Stimulated activated CD4-positive, alpha-beta T cell treated with anti-CD3 and anti-CD28 coated beads, TNF-alpha, amount 100 ng/mL, for 1 hour (primary cell): Measurements from ENCODE around the gene SH3D19.
"Not testable (repeated sequence)": the region's sequence is repeated elsewhere in the genome, so short reads cannot be mapped to it uniquely, and the experiment has no call there.

Source experiments
- DNase-seq, 3 donors: peaks; one replicate each; pipeline ENCODE4 v3.0.0-alpha.2; 2020; ENCODE audit warnings: low read depth in 3 of 3, low spot score in 1 of 3

The SH3D19 gene

GRCh38 chr4:151163855-151164254 lies 161.6 kb downstream of the SH3D19 start:
- DNase-seq = no peak

- DNase-seq = no peak
Observed at GRCh38 chr4:151158979-151159378, 166.4 kb downstream of the SH3D19 start.

DNA sequence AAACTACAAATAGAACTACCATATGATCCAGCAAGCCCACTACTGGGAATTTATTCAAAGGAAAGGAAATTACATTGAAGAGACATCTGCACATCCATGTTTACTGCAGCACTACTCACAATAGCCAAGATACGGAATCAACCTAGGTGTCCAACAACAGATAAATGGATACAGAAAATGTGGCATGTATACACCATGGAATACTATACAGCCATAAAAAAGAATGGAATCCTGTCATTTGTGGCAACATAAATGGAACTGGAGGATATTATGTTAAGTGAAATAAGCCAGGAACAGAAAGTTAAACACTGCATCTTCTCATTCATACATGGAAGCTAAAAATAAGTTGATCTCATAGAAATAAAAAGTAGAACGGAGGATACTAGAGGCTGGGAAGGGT lies 167.9 kb downstream of the SH3D19 start:
- no peak for DNase-seq

DNA sequence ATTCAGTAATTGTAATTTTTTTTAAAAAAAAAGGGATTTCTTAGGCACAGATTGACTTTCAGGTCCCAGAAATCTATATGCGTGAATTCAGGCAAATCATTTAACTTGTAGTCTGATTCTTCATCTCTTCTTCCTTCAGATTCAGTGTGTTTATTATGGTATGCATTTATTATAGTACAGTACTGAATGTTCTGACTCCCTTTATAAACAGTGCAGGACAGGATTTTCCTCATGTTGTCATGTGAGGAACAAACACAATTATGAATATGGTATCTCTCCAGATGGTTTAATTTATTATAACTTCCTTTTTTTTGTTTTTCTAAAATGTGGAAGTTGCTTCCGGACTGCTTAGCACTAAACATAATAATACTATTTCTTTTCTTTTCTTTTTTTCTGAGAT lies 171.8 kb downstream of the SH3D19 start:
- no peak for DNase-seq

DNA sequence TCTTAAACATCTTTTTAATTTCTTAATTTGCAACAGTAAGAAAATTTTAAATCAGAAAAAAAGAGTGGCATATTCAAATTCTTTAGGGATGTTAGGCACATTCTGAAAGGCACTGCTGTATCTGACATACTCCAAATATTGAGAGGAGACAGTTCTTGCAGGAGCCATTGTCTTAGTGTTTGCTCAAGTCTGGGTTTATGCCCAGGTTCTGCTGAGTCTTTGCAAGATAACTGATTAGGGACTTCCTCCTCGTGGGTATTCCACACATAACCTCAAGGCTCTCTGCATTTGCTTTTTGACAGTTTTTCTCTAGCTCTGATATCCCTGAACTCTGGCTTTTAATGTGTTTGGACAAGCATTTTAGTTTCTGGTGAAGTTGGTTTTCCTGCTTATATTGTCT lies 173.4 kb downstream of the SH3D19 start:
- DNase-seq = no peak

GRCh38 chr4:151150821-151151580 lies 174.4 kb downstream of the SH3D19 start:
- no peak for DNase-seq

DNA sequence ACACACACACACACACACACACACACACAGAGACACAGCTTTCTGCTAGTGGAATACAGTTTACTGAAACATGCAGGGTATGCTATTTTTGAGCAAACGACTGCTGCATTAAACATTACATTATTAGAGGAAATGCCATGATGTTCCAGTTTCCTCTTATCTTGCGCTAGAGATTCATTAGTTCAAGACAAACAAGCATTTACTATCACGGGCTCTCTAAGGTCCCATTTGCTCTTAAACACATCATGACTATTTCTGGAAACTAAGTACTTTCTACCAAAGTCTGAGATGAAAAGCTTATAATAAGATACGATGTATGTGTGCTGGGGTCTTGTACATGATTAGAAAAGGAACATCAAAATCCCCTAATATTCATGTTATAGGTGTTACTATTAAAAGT lies 177.1 kb downstream of the SH3D19 start:
- DNase-seq = no peak

- no peak for DNase-seq
Observed at GRCh38 chr4:151147000-151147399, 178.4 kb downstream of the SH3D19 start.

GRCh38 chr4:151144329-151145072 lies 180.9 kb downstream of the SH3D19 start:
- no peak for DNase-seq

DNA sequence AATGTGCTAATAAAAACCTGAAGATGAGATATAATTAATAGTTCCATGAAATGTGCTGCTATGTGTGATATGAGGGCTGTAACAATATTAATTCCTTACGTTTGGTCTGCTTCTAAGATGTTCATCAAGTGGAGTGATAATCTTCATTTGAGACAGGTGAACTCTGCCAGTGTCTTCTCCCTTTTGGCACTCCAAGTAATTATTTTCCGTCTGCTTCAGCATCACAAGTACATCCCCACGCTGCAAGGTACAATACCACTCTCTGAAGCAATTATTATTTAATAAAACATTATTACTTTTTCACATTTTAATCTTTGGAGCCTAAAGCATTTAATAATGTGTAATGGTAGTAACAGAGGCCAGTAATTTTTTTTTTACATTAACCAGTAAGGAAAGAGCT lies 181.6 kb downstream of the SH3D19 start:
- no peak for DNase-seq

- no peak for DNase-seq
Observed at GRCh38 chr4:151143162-151143561, 182.2 kb downstream of the SH3D19 start.

- DNase-seq = no peak
Observed at GRCh38 chr4:151142758-151143157, 182.6 kb downstream of the SH3D19 start.

- no peak for DNase-seq
Observed at GRCh38 chr4:151139814-151140213, 185.6 kb downstream of the SH3D19 start.

- DNase-seq = not testable (repeated sequence)
Observed at GRCh38 chr4:151136048-151136447, 189.4 kb downstream of the SH3D19 start.

DNA sequence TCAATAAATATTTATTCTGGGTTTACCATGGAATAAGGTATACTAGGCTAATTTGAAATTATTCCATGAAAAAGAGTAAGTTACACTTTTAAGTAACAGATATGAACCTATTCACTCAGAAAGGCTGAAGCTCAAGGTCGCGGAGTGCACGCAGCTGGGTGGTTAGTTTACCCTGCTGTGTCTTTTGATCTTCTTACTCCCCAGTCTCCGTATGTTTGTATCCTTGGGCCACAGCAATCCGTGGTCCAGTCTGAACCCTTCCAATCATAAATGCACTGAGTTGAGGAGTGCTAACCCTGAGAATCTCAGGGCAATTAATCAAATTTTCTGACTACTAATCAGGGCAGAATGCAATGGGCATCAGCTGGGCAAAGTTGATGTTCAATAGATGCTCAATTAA lies 192.1 kb downstream of the SH3D19 start:
- no peak for DNase-seq

- no peak for DNase-seq
Observed at GRCh38 chr4:151129796-151130195, 195.6 kb downstream of the SH3D19 start.

DNA sequence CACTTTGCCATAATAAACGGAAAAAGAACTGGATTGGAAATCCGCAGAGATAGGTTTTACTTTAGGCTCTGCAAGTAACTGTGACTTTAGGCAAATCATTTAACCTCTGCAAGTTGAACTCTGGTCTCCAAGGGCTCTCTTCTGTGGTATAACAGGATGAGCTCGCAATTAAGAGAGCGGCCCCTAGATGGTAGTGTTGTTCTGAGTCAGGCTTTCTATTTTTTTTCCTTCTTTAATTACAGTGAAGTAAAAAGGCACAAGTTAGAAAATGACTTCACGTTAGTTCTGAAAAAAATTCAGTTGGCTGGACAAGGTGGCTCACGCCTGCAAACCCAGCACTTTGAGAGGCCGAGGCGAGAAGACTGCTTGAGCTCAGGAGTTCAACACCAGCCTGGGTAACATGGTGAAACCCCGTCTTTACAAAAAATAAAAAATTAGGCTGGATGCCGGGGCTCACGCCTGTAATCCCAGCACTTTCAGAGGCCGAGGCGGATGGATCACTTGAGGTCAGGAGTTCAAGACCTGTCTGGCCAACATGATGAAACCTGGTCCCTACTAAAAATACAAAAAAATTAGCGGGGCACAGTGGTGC lies 207.9 kb downstream of the SH3D19 start:
- DNase-seq = no peak

DNA sequence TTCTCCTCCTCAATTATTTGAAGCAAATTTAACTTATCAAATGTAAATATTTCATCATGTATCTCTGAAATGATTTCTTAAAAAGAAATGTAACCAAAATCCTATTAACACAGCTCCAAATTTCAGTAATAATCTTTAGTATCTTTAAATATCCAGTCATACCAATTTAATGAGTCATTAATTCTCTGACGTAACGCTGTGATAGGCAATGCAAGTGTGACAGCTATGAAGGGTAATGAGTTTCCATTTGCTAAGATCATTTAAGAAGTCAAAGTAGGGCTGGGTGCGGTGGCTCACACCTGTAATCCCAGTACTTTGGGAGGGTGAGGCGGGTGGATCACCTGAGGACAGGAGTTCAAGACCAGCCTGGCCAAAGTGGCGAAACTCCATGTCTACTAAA lies 210.4 kb downstream of the SH3D19 start:
- no peak for DNase-seq

DNA sequence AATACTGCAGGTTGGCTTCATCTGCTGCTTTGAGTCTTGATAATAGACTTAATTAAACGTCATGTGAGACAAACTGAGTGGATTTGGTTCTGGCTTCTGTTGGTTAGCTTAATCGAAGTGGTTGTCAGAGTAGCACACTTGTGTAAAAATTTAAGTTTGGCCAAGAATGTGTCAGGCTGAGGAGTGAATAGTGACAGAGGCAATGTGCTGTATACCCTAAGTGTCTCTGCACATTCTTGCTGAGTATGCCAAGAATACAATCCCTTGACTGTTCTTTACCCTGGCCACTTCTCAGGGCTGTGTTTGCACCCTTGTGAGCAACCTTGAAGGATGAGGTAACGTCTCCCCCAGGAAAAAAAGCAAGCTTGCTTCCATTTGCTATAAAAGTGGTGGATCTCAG lies 211.1 kb downstream of the SH3D19 start:
- DNase-seq = no peak

- no peak for DNase-seq
Observed at GRCh38 chr4:151110236-151110635, 215.2 kb downstream of the SH3D19 start.

DNA sequence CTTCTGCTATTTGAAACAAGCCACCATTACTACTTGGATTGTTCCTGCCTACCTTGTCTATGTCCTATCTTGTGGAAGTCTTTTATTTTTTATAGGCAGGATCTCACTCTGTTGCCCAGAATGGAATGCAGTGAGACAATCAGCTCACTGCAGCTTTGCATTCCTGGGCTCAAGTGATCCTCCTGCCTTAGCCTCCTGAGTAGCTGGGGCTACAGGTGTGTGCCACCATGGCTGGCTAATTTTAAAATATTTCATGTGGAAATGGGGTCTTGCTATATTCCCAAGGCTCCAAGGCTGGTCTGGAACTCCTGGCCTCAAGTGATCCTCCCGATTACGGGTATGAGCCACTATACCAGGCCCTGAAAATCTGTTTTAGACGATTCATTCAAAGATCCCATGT lies 218.3 kb downstream of the SH3D19 start:
- no peak for DNase-seq

- DNase-seq = no peak
Observed at GRCh38 chr4:151105454-151106032, 219.9 kb downstream of the SH3D19 start.
